ENCODE data around the gene TTC6. TPM values are rescaled to one million over a fixed set of nuclear protein-coding genes. Genes with fewer than 3 reads are reported as not detected.
"Not testable (repeated sequence)": the region's sequence is repeated elsewhere in the genome, so short reads cannot be mapped to it uniquely, and the experiment has no call there.

Gene TTC6, protein sequence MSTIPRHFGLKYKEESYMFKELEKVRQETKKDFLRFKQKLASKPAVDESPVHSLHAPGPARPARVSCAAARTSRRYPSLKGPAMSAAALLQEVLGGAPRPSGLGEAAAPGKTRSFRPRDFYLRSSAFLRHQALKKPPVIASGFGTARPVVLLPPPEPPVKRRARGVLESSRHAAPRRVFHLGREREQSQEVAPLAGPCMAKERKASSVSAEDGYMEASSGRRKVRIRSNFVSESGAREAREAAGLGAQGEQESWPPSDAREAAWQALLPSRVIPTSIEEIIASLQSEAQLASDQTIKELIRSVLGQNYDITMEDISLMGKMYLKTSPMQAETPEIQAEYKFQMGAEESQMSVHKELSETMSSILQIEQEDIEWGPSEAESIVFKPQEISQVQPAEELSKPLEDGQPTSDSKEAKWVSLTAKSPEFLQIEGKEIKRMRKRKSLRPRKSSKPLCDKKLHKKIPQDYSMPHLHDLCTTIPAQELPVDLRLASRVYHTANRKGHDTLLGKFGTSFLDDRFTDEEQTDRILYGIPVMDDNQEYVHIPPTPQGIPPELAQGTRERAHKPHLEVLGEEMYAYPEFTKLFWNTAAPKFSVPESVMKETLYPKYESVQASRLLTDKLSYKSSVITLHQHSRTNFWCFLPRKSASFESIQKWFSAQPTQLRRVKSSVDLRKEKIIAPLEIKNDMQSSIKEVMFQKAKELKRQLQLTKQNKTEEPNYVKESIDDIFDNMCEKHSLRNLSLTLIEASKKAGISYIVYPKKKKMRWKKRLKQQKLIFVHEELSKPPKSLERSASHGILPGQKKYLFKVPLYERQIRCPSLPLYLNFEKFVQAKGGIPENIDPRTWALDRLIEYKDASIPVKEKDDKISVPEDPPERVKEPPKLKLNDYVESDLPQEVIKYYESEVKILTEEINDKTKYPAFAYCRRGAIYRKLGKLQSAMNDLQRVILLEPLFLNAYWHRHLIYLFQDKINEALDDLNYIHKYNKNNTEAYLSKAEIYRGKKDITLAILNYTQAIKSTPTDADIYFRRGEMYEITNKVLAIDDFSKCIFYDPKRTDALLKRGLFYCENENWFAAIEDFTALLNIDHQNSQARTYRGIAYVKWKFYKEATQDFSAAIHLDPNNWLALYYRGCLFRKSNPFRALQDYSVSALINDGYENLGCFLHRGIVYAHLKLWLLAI (N-terminal part only)
- not detected for polyA plus RNA-seq

DNA sequence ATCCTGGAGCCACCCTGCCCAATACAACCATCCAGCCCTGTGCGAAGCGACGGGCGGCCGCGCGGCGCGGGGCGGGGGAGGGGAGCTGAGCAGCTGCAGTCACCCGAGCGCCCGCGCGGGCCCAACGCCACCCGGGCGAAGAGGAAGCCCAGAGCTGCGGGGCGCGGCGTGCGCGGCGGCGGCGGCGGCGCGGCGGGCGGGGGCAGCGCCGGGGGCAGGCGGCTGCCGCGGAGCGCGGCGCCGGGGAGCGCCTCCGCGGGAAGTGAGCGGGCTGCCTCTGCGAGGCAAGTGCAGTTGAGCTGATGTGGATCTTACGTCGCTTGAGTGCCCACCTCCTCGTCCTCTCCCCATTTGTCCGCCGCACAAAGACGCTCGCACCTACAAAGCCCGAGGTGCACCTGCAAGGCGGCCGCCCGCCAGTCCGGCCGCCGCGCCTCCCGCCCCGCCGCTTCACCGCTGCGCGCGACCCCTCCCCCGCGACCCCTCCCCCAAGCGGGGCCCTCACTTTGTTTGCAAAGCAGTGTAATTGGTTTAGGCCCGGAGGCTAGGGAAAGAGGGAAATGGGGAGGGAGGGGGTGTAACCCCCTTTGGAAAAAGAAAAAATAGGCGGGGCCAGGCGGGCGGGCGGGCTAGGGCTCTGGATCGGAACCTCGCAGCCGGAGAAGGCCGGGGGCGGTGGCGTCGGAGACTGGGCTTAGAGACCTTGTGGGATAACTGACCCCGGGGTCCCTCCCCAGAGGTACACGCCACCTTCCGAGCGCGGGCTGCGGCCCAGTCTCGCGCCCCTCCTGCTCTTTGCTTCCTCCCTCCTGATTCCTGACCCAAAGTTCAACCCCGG, at the start of gene TTC6, which contains the start of gene FOXA1:
TTC6 (plus strand) TSS at position 659 of the 838 bp plus-strand sequence. CDS start 26,436 bp downstream, outside the sequence.
FOXA1 (minus strand) TSS at position 279 of the 838 bp plus-strand sequence; CDS start at position 2, 277 bp downstream.
- Mint-ChIP-seq H3K4me3 (peak within 1 kb of the TSS in 2 of 4 donors; percentile 32 to 67), H3K27ac (peak within 1 kb of the TSS in 2 of 3 donors; percentile 53 to 73), H3K27me3 (peaks cover 63% of the 10 kb centered on the region), H3K9me3 (peaks cover 0 to 11% (median 1%) of the 10 kb centered on the region in 3 donors), H3K4me1 (peaks cover 0 to 7% (median 4%) of the 10 kb centered on the region in 3 donors), H3K36me3 (peaks cover 2% of the 10 kb centered on the region)

DNA sequence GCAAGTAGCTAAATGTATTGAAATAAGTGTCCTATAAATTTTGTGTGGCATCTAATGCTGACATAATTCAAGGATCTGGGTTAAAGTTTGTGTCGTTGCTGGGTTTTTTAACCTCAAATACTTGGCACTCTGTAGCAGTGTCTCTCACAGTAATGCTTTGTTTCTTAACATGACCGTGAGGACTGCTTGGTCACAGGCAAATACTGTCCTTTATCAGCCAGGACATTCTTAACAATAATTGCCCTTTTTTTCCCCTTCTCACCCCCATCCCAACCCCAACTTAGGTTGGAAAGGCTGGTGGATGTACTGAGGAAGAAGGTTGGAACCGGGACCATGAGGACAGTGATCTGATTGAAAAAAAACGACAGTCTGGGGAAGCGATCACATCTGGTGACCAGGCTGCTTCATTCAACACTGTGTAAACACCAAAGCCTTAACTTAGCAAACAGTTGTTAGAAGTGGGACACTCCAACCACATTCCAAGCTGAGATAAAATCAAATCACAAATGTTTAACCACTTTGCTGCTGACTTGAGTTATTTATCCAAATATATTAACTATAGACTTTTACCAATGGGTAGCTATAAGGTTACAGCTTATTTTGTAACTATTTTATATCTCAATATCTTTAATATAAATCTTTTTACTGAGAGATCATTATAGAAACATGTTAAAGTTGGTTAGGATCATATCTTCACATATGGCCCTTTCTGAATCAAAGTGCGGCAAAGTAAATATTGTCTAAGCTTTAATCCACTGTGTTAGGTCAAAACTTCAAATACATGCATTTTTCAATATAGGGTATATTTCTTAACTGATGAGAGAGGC, 48.6 kb upstream of the TTC6 start:
- no peaks in the 10 kb centered on the region for H3K4me1 Mint-ChIP-seq
- H3K27ac Mint-ChIP-seq = no peak overlapping the region
- peaks cover 0 to under 1% (median 0%) of the 10 kb centered on the region in 3 donors for H3K9me3 Mint-ChIP-seq
- H3K4me3 Mint-ChIP-seq = no peak overlapping the region
- H3K36me3 Mint-ChIP-seq = no peaks in the 10 kb centered on the region
- H3K27me3 Mint-ChIP-seq = no peaks in the 10 kb centered on the region

DNA sequence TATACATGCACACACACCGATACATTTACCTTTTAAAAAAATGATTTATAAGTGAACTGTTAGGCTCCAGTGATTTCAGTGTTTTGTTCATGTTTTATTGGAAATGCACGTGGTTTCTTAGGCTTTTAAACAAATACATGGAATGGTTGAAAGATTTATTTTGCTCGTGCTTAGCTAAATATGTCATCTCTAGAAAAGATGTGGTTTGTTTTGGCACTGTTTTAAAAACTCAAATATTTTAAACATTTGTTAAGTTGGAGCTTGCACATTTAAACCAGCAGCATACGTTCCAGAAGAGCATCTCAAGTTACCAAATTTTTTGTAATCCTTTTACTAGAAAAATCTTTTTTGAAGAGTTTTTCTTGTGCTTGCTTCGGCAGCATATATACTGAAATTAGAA, 44.9 kb upstream of the TTC6 start:
- Mint-ChIP-seq H3K36me3 (no peaks in the 10 kb centered on the region), H3K9me3 (peaks cover 6 to 20% (median 7%) of the 10 kb centered on the region in 3 donors), H3K4me1 (no peaks in the 10 kb centered on the region), H3K4me3 (no peak overlapping the region), H3K27ac (no peak overlapping the region), H3K27me3 (no peaks in the 10 kb centered on the region)

DNA sequence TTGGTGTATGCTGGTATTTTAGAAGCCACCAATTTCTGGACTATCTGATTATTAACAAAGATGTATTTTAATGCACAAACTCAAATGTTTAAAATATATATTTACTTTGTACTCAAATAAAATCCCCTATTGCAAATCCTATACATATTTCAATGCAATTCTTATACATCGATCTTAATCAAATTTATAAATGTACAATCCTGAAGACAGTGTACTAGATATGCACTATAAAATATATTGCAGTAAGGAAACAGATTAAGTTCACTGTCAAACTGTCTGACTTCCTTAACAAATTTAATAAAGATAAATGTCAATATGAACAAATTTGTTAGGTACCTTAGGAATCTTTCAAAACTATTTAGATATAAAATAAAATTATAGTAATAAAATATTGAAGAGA, 44.3 kb upstream of the TTC6 start:
- H3K9me3 Mint-ChIP-seq = peaks cover 6 to 20% (median 7%) of the 10 kb centered on the region in 3 donors
- no peak overlapping the region for H3K4me3 Mint-ChIP-seq
- H3K4me1 Mint-ChIP-seq = no peaks in the 10 kb centered on the region
- H3K27me3 Mint-ChIP-seq = no peaks in the 10 kb centered on the region
- H3K36me3 Mint-ChIP-seq = no peaks in the 10 kb centered on the region
- H3K27ac Mint-ChIP-seq = no peak overlapping the region

DNA sequence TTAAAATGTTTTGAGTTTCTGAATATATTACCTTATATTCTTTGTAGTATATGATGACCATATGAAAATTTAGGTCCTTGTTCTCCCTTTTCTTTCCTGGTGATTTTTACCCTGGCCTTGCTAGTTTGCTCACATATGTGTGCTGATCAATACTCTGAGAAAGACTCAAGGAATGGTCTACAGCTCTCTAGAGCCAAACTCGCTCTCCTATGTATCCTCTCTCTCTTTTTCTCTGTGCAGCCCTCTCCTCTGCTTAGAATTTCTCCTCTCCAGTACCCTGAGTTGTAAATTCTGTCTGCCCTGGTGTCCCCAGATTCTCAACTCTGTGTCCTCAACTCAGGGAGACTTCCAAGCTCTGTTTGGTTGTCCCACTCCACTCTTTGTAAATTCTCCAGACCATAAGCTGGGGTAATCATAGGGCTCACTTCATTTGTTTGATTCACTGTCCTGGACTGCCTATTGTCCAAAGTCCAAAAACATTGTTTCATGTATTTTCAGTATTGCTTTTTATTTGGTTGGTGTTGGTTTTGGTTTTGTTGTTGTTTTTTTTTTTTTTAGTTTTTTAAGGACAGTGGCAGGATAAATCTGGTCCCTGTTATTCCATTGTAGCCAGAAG, 41.4 kb upstream of the TTC6 start:
- no peaks in the 10 kb centered on the region for H3K36me3 Mint-ChIP-seq
- no peaks in the 10 kb centered on the region for H3K27me3 Mint-ChIP-seq
- H3K4me1 Mint-ChIP-seq = no peaks in the 10 kb centered on the region
- no peak overlapping the region for H3K27ac Mint-ChIP-seq
- H3K4me3 Mint-ChIP-seq = peak overlapping the region in 1 of 4 donors; percentile 17
- H3K9me3 Mint-ChIP-seq = peaks cover 7 to 22% (median 14%) of the 10 kb centered on the region in 3 donors

DNA sequence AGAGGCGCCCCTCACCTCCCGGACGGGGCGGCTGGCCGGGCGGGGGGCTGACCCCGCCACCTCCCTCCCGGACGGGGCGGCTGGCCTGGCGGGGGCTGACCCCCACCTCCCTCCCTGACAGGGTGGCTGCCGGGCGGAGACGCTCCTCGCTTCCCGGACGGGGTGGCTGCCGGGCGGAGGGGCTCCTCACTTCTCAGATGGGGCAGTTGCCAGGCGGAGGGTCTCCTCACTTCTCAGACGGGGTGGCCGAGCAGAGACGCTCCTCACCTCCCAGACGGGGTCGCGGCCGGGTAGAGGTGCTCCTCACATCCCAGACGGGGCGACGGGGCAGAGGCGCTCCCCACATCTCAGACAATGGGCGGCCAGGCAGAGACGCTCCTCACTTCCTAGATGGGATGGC, 39.8 kb upstream of the TTC6 start:
- not testable (repeated sequence) for H3K27me3 Mint-ChIP-seq, H3K4me3 Mint-ChIP-seq, H3K36me3 Mint-ChIP-seq, H3K4me1 Mint-ChIP-seq, H3K27ac Mint-ChIP-seq
- peaks cover 7 to 22% (median 14%) of the 10 kb centered on the region in 3 donors for H3K9me3 Mint-ChIP-seq

DNA sequence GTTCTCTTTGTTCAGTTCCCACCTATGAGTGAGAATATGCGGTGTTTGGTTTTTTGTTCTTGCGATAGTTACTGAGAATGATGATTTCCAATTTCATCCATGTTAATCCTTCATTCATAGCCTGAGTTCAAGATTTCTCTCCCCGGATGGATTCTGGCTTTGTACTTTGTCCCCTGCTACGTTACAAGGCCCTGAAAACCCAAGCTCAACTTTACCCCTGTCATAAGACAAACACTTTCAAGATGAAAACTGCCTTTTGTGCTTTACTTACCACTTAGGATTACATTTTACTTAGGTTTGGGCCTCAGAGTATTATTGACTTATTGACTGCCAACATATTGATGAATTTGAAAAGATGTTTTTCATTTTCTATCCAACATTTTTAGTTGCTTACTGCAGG, 36.7 kb upstream of the TTC6 start:
- Mint-ChIP-seq H3K4me3 (peak overlapping the region in 1 of 4 donors; percentile 56), H3K27me3 (no peaks in the 10 kb centered on the region), H3K27ac (no peak overlapping the region), H3K4me1 (no peaks in the 10 kb centered on the region), H3K9me3 (peaks cover 0 to 12% (median 9%) of the 10 kb centered on the region in 3 donors), H3K36me3 (no peaks in the 10 kb centered on the region)

DNA sequence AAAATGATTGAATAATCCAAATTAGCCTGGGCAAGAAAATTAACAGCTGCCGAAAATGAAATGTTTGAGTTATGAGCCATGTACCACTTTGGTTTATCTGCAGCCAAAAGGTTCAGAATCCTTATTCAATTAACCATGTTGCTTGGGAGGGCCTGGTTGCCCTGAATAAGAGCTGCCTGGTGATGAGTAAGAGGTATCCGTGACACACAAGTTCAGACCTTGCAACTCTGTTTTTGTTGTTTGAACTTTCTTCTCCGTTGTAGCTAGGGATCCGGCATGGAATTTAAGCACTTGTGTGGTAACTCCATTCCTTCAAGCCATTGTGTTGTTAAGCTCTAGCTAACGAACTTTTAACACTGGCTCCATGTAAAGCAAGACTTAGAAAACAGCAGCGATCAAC, 36.0 kb upstream of the TTC6 start:
- no peaks in the 10 kb centered on the region for H3K27me3 Mint-ChIP-seq
- no peaks in the 10 kb centered on the region for H3K4me1 Mint-ChIP-seq
- no peak overlapping the region for H3K27ac Mint-ChIP-seq
- no peak overlapping the region for H3K4me3 Mint-ChIP-seq
- H3K9me3 Mint-ChIP-seq = peaks cover 0 to 8% (median 3%) of the 10 kb centered on the region in 3 donors
- no peaks in the 10 kb centered on the region for H3K36me3 Mint-ChIP-seq

DNA sequence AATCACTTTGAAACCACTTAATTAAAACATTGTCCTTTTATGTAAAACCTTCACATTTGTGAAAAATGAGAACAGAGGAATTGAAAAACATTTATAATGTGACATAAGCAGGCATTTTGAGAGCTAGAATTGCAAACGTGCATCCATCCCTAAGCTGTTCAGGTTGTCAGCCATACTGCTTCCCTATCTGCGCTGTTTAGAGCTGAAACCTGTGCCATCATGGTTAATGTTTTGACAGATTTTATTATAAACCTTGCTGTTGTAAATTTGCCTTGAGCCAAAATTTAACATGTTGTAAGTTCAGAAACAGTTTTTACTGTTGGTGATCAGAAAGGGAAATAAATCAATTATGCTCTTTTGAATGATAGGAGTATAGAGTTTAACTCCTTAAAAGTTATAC, 32.2 kb upstream of the TTC6 start:
- Mint-ChIP-seq H3K9me3 (peaks cover 0 to under 1% (median 0%) of the 10 kb centered on the region in 3 donors), H3K27me3 (no peaks in the 10 kb centered on the region), H3K36me3 (no peaks in the 10 kb centered on the region), H3K27ac (no peak overlapping the region), H3K4me1 (no peaks in the 10 kb centered on the region), H3K4me3 (no peak overlapping the region)

DNA sequence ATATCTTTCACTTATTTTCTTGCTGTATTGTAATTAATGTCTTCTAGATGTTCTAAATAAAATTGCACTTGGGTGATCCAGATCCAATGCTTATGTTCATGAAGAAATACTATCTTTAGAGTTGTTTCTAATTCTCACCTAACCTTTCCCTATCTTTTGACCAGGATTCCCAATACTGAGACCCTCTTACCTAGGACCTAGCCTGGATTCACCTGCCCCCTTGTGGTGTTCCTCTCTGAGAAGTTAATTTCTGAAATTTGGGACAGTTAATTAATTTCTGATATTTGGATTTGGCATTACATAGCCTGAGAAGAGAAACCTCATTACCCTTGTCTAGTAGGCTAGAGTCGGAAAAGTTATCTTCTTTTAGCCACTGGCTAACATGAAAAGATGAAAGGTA, 29.9 kb upstream of the TTC6 start:
- peaks cover 1% of the 10 kb centered on the region for H3K27me3 Mint-ChIP-seq
- no peaks in the 10 kb centered on the region for H3K36me3 Mint-ChIP-seq
- H3K9me3 Mint-ChIP-seq = no peaks in the 10 kb centered on the region
- H3K4me3 Mint-ChIP-seq = no peak overlapping the region
- no peaks in the 10 kb centered on the region for H3K4me1 Mint-ChIP-seq
- H3K27ac Mint-ChIP-seq = no peak overlapping the region

DNA sequence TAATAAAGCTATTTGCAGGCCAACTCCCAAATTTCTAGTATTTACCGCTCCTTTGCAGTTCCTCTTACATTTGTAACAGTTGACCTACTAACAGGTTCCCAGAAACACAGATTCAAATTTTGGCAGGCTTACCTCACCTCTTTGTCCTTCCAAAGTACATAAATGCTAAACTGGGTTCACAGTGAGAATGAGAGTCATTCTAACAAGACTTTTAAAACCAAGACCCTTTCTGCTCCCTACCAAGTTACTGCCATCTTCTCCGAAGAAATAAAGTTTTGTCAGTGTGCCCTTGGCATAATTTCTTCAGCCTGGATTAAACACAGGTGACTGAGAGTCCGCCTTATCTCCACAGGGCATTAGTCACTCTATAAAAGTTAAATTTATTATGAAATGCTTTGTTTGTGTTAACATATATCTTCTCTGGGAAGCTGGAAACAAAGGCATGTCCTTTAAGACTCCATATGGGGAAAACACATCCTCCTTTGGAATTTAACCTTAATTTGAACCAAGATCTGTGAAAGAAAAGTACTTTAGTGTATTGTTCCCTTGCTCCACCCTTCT, 28.5 kb upstream of the TTC6 start:
- Mint-ChIP-seq H3K4me3 (no peak overlapping the region), H3K27me3 (peaks cover 1% of the 10 kb centered on the region), H3K9me3 (peaks cover 0 to 6% (median 5%) of the 10 kb centered on the region in 3 donors), H3K27ac (no peak overlapping the region), H3K4me1 (no peaks in the 10 kb centered on the region), H3K36me3 (no peaks in the 10 kb centered on the region)

DNA sequence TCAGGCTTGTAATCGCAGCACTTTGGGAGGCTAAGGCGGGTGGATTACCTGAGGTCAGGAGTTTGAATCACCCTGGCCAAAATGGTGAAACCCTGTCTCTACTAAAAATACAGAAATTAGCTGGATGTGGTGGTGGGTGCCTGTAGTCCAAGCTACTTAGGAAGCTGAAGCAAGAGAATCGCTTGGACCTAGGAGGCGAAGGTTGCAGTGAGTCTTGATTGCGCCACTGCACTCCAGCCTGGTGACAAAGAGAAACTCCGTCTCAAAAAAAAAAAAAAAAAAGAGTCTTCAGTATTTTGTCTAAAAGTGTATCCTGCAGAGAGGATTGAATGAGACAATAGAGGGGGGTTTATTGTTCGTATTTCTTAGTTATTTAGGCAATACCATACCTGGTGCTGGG, 25.7 kb upstream of the TTC6 start:
- H3K4me3 Mint-ChIP-seq = no peak overlapping the region

DNA sequence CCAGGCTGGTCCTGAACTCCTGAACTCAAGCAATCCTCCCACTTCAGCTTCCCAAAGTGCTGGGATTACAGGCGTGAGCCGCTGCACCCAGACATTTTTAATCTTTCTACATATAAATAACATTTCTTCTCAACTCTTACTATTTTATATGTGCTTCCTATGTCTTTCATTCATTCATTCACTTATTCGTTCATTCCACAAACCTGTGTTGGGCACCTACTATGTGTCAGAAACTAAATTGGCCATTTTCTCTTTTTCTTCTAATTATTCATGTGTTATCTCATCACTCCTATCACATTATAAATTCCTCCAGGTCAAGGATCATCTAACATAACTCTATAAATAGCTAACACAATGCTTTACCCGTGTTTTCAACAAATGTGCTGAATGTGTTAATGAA, 24.0 kb upstream of the TTC6 start:
- H3K36me3 Mint-ChIP-seq = no peaks in the 10 kb centered on the region
- H3K27ac Mint-ChIP-seq = no peak overlapping the region
- peaks cover 1% of the 10 kb centered on the region for H3K27me3 Mint-ChIP-seq
- H3K9me3 Mint-ChIP-seq = peaks cover 2 to 7% (median 7%) of the 10 kb centered on the region in 3 donors
- H3K4me1 Mint-ChIP-seq = no peaks in the 10 kb centered on the region
- no peak overlapping the region for H3K4me3 Mint-ChIP-seq

More for the DNA sequence above, 25.7 kb upstream of the TTC6 start:
- Mint-ChIP-seq H3K27me3 (peaks cover 1% of the 10 kb centered on the region), H3K4me1 (no peaks in the 10 kb centered on the region), H3K9me3 (peaks cover 2 to 7% (median 7%) of the 10 kb centered on the region in 3 donors), H3K27ac (no peak overlapping the region), H3K36me3 (no peaks in the 10 kb centered on the region)
